Ectodermal cell (in vitro differentiated cells): Measurements from ENCODE around the gene FBXL5.

ENCODE experiments used
- H3K27ac ChIP-seq: 2 replicates; pipeline ENCODE4 v1.7.0; 2013; ENCODE audit warnings: mild to moderate bottlenecking, low read depth, low read length; ENCODE audit not compliant: insufficient read depth, poor library complexity, severe bottlenecking
- H3K27me3 ChIP-seq: 2 replicates; pipeline ENCODE4 v1.7.0; 2013; ENCODE audit warnings: mild to moderate bottlenecking, low read length; ENCODE audit not compliant: insufficient read depth, control insufficient read depth, poor library complexity, severe bottlenecking
- H3K36me3 ChIP-seq: one replicate; pipeline ENCODE4 v1.7.0; 2013; ENCODE audit warnings: low read length; ENCODE audit not compliant: control insufficient read depth, insufficient read depth
- H3K4me1 ChIP-seq: one replicate; pipeline ENCODE4 v1.7.0; 2013; ENCODE audit warnings: low read length; ENCODE audit not compliant: control insufficient read depth, insufficient read depth
- H3K4me3 ChIP-seq: 2 replicates; pipeline ENCODE4 v1.7.0; 2013; ENCODE audit warnings: low read depth, low read length, control low read depth; ENCODE audit not compliant: insufficient read depth
- H3K9me3 ChIP-seq: 2 replicates; pipeline ENCODE4 v1.7.0; 2013; ENCODE audit warnings: mild to moderate bottlenecking, low read length, moderate library complexity; ENCODE audit not compliant: control insufficient read depth
- WGBS, 2 experiments: methylation state at CpG; one replicate each; pipeline ENCODE4 v1.1.7; 2013; ENCODE audit warnings: missing lambda C conversion rate in 2 of 2; 5-methylcytosine and 5-hydroxymethylcytosine counted together

The FBXL5 gene

GRCh38 chr4:15605537-15605936 lies 49.6 kb downstream of the FBXL5 start:
- H3K4me1 ChIP-seq = no peaks in the 10 kb centered on the region
- no peaks in the 10 kb centered on the region for H3K27me3 ChIP-seq
- no peak overlapping the region for H3K4me3 ChIP-seq
- H3K27ac ChIP-seq = no peak overlapping the region
- H3K9me3 ChIP-seq = no peaks in the 10 kb centered on the region
- 72 to 74% methylated on average over 5 of the region's 5 CpGs for WGBS, 2 experiments
- peaks cover 21% of the 10 kb centered on the region for H3K36me3 ChIP-seq

- 97 to 100% methylated on average over 1 of the region's 2 CpGs for WGBS, 2 experiments
- Histone ChIP-seq H3K4me1 (no peaks in the 10 kb centered on the region), H3K27ac (no peak overlapping the region), H3K27me3 (no peaks in the 10 kb centered on the region), H3K9me3 (no peaks in the 10 kb centered on the region), H3K36me3 (peaks cover 26% of the 10 kb centered on the region), H3K4me3 (no peak overlapping the region)
Observed at GRCh38 chr4:15601862-15602261, 53.3 kb downstream of the FBXL5 start.

- Histone ChIP-seq H3K27me3 (no peaks in the 10 kb centered on the region), H3K4me3 (no peak overlapping the region), H3K36me3 (peaks cover 26% of the 10 kb centered on the region), H3K4me1 (no peaks in the 10 kb centered on the region), H3K27ac (no peak overlapping the region), H3K9me3 (no peaks in the 10 kb centered on the region)
- 94 to 95% methylated on average over 3 of the region's 3 CpGs for WGBS, 2 experiments
Observed at GRCh38 chr4:15600176-15600575, 55.0 kb downstream of the FBXL5 start.

GRCh38 chr4:15598644-15599043 lies 56.5 kb downstream of the FBXL5 start:
- Histone ChIP-seq H3K4me1 (no peaks in the 10 kb centered on the region), H3K36me3 (peaks cover 23% of the 10 kb centered on the region), H3K27ac (no peak overlapping the region), H3K4me3 (no peak overlapping the region), H3K27me3 (no peaks in the 10 kb centered on the region), H3K9me3 (no peaks in the 10 kb centered on the region)
- 85 to 96% methylated on average over 4 of the region's 4 CpGs for WGBS, 2 experiments

- H3K4me3 ChIP-seq = no peak overlapping the region
- H3K36me3 ChIP-seq = peaks cover 10% of the 10 kb centered on the region
- no peak overlapping the region for H3K27ac ChIP-seq
- 93 to 94% methylated on average over 3 of the region's 3 CpGs for WGBS, 2 experiments
- H3K9me3 ChIP-seq = no peaks in the 10 kb centered on the region
- H3K27me3 ChIP-seq = no peaks in the 10 kb centered on the region
- H3K4me1 ChIP-seq = no peaks in the 10 kb centered on the region
Observed at GRCh38 chr4:15592799-15593198, 62.4 kb downstream of the FBXL5 start.

GRCh38 chr4:15587649-15588048 lies 67.5 kb downstream of the FBXL5 start:
- 61 to 65% methylated on average over 3 of the region's 3 CpGs for WGBS, 2 experiments

GRCh38 chr4:15586066-15586465 lies 69.1 kb downstream of the FBXL5 start:
- H3K4me1 ChIP-seq = no peaks in the 10 kb centered on the region
- H3K4me3 ChIP-seq = no peak overlapping the region
- no peak overlapping the region for H3K27ac ChIP-seq
- WGBS, 2 experiments = 100% methylated on average over 1 of the region's 1 CpG
- no peaks in the 10 kb centered on the region for H3K27me3 ChIP-seq
- H3K9me3 ChIP-seq = no peaks in the 10 kb centered on the region
- peaks cover 9% of the 10 kb centered on the region for H3K36me3 ChIP-seq

More at GRCh38 chr4:15587649-15588048, 67.5 kb downstream of the FBXL5 start:
- no peak overlapping the region for H3K27ac ChIP-seq
- H3K36me3 ChIP-seq = peaks cover 9% of the 10 kb centered on the region
- no peaks in the 10 kb centered on the region for H3K4me1 ChIP-seq
- no peaks in the 10 kb centered on the region for H3K9me3 ChIP-seq
- H3K4me3 ChIP-seq = no peak overlapping the region
- no peaks in the 10 kb centered on the region for H3K27me3 ChIP-seq

GRCh38 chr4:15585331-15585730 lies 69.8 kb downstream of the FBXL5 start:
- Histone ChIP-seq H3K27me3 (no peaks in the 10 kb centered on the region), H3K9me3 (no peaks in the 10 kb centered on the region), H3K36me3 (peaks cover 9% of the 10 kb centered on the region), H3K4me3 (no peak overlapping the region), H3K27ac (no peak overlapping the region), H3K4me1 (no peaks in the 10 kb centered on the region)
- 90 to 92% methylated on average over 1 of the region's 2 CpGs for WGBS, 2 experiments

GRCh38 chr4:15584785-15585184 lies 70.4 kb downstream of the FBXL5 start:
- Histone ChIP-seq H3K4me1 (no peaks in the 10 kb centered on the region), H3K27ac (no peak overlapping the region), H3K36me3 (peaks cover 9% of the 10 kb centered on the region), H3K9me3 (no peaks in the 10 kb centered on the region), H3K27me3 (no peaks in the 10 kb centered on the region), H3K4me3 (no peak overlapping the region)
- WGBS, 2 experiments = 86 to 100% methylated on average over 1 of the region's 1 CpG

GRCh38 chr4:15577508-15577907 lies 77.6 kb downstream of the FBXL5 start:
- no peaks in the 10 kb centered on the region for H3K9me3 ChIP-seq
- H3K27me3 ChIP-seq = no peaks in the 10 kb centered on the region
- H3K36me3 ChIP-seq = no peaks in the 10 kb centered on the region
- no peak overlapping the region for H3K27ac ChIP-seq
- no peak overlapping the region for H3K4me3 ChIP-seq
- H3K4me1 ChIP-seq = no peaks in the 10 kb centered on the region

GRCh38 chr4:15575966-15576365 lies 79.2 kb downstream of the FBXL5 start:
- no peak overlapping the region for H3K27ac ChIP-seq
- WGBS, 2 experiments = 91% methylated on average over 2 of the region's 2 CpGs
- H3K36me3 ChIP-seq = peaks cover 3% of the 10 kb centered on the region

More at GRCh38 chr4:15575966-15576365, 79.2 kb downstream of the FBXL5 start:
- Histone ChIP-seq H3K9me3 (no peaks in the 10 kb centered on the region), H3K4me1 (no peaks in the 10 kb centered on the region), H3K27me3 (no peaks in the 10 kb centered on the region), H3K4me3 (no peak overlapping the region)
